NCI-H2171 (cell line): ENCODE results near the gene SMIM44.

ENCODE experiments used
- DNase-seq: peaks from one replicate; lab custom pipeline; 2025; lab: John Stamatoyannopoulos, UW

Gene SMIM44

DNA sequence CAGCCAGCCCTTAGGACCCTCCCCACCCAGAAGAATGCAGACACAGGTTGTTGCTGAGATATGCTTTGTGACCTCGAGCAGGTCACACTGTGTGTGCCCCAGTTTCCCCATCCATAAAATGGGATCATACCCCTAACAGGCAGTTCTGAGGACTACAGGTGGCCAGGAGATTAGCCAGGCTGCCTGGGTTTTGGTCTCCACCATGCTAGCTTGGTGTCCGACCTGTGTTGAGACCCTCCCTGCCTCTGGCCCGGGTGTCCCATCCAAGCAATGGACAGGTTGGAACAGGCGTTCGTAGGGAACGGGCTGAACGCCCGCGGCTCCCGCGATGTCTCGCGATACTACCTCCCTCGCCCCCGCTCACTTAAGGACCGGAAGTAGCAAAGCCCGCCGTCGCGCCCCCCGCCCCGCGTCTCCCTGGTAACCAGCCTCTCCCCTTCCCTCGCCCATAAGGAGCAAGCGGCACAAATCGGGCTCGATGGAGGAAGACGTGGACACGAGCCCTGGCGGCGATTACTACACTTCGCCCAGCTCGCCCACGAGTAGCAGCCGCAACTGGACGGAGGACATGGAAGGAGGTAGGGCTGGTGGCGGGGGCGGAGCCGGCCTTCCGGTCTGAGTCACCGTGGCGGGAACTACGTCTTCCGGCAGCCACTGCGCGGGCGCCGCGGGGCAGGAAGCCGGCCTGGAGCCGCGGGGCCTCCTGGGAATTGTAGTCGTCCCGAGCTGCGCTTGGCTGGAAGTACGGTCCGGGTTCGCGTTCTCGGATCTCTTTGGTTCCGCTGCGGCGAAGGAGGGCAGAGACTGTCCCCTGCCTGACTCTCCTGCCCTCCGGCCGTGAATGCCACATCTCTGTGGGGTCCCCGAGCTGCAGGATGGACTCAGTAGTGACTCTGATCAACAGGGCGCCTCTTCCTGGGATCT, 48.3 kb downstream of the SMIM44 start:
- DNase-seq, result peak; percentile 95

DNA sequence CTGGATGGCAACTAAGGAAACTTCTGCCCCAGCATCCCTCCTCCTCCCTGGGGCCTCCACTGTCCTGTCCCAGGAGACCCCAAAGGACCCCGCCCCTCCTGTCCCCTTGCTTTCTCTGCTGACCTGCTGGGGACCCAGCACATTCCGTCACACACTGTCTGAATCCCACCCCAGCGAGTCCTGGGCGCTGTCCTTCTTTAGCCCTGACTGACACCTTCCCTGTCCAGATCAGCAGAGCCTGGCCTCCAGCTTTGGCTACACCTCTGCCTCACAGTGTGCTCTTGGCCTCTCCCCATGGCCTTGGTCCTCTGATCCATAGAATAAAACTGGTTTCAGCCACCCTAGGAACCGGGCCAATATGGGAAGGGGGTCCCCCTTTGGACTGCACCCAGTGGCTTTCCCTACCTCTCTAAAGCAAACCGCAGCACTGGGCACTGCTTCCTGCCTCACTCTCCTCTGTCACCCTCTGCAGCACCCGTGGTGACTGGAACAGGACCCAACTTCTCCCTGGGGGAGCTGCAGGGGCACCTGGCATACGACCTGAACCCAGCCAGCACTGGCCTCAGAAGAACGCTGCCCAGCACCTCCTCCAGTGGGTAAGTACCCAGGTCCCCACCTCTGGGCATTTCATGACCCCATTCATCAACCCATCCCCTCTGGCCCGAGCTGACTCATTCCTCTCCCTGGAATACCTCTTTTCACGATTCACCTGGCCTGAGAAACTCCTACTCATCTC, 49.3 kb downstream of the SMIM44 start:
- DNase-seq, result no peak

DNA sequence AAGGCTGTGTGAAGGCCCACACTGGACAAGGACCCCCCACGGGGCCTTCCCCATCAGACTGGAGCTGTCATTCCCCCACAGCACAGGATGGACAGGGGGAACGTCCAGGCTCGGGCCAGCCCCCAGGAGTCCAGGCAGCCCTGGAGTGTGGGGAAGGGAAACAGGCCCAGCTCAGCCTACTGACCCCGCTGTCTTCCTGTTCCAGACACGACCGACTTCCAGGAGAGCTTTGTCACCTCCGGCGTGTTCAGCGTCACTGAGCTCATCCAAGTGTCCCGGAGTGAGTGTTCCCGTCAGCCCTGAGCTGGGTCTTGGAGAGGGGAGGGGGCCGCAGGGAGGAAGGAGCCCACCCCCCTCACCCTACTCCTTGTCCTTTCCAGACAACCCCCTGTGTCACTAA, 49.9 kb downstream of the SMIM44 start:
- DNase-seq, result no peak
